HG03354 (cell line): ENCODE results near the gene GPX3.

ENCODE experiments used
- ATAC-seq: cut with Tn5 transposase; IDR thresholded peaks from one replicate; pipeline ENCODE4 v1.9.1; 2021; ENCODE audit warnings: mild to moderate bottlenecking; ENCODE audit not compliant: unreplicated experiment, poor library complexity, severe bottlenecking

Gene GPX3

GRCh38 chr5:151020304-151021110, at the start of gene GPX3:
GPX3 (plus strand) TSS chr5:151020591; CDS start chr5:151020655, 64 bp downstream.
- ATAC-seq, result peak; percentile 80

GRCh38 chr5:150978590-150978989, 41.8 kb upstream of the GPX3 start:
- ATAC-seq, result no peak

- ATAC-seq, result no peak
Observed at GRCh38 chr5:150987746-150988145, 32.6 kb upstream of the GPX3 start.

- no peak for ATAC-seq
Observed at GRCh38 chr5:150989695-150990094, 30.7 kb upstream of the GPX3 start.

GRCh38 chr5:150992705-150993104, 27.7 kb upstream of the GPX3 start:
- ATAC-seq, result no peak

- ATAC-seq, result no peak
Observed at GRCh38 chr5:150993422-150993821, 27.0 kb upstream of the GPX3 start.

GRCh38 chr5:150993826-150994412, 26.5 kb upstream of the GPX3 start:
- no peak for ATAC-seq

GRCh38 chr5:150999704-151000442, 20.5 kb upstream of the GPX3 start:
- ATAC-seq, result no peak

- ATAC-seq, result no peak
Observed at GRCh38 chr5:151001436-151001835, 19.0 kb upstream of the GPX3 start.

GRCh38 chr5:151002250-151002649, 18.1 kb upstream of the GPX3 start:
- ATAC-seq, result no peak

- no peak for ATAC-seq
Observed at GRCh38 chr5:151002681-151003502, 17.5 kb upstream of the GPX3 start.

- no peak for ATAC-seq
Observed at GRCh38 chr5:151003503-151003860, 16.9 kb upstream of the GPX3 start.

GRCh38 chr5:151004499-151004898, 15.9 kb upstream of the GPX3 start:
- ATAC-seq, result no peak

GRCh38 chr5:151005187-151005949, 15.0 kb upstream of the GPX3 start:
- no peak for ATAC-seq

GRCh38 chr5:151005950-151006576, 14.3 kb upstream of the GPX3 start:
- ATAC-seq, result no peak

GRCh38 chr5:151006704-151007334, 13.6 kb upstream of the GPX3 start:
- no peak for ATAC-seq

GRCh38 chr5:151007430-151008209, 12.8 kb upstream of the GPX3 start:
- no peak for ATAC-seq

- no peak for ATAC-seq
Observed at GRCh38 chr5:151008210-151008491, 12.2 kb upstream of the GPX3 start.
